Measurements from ENCODE around the gene UQCRH.

UQCRH gene

DNA sequence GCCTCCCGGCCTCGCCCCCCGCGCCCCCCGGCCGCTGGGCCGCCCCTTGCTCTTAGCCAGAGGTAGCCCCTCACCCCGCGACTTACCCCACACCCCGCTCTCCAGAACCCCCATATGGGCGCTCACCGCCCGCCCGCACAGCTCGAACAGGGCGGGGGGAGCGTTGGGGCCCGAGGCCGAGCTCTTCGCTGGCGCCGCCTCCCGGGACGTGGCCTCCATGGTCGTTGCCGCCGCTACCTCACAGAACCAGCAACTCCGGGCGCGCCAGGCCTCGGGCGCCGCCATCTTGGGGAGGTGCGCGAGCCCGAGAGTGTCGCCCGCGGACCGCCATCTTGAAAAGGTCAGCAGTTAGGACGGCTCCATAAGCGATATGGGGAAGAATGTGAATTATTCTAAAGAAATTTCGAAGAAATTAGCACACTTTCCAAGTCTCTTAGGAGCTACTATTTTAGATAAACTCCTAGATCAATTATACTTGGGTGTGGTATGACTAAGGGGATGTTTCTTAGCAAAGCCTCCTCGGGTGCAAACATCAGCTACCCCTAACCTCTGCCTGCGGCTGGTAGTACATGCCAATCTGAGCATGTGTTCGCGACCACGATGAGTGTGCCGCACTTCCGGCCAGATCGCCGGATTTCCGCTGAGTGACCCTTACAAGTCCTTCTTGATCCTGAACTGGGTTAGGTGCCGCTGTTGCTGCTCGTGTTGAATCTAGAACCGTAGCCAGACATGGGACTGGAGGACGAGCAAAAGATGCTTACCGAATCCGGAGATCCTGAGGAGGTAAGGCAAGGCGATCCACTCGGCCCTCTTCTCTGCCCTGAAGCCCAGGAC, at the start of gene UQCRH, which contains the start of gene LRRC41:
UQCRH (plus strand) TSS at position 661 of the 834 bp plus-strand sequence; CDS start at position 730, 69 bp downstream.
LRRC41 (minus strand) TSS at position 579 of the 834 bp plus-strand sequence; CDS start at position 285, 294 bp downstream.
- DNase-seq (ENCODE audit: low spot score) = peak; percentile 95

DNA sequence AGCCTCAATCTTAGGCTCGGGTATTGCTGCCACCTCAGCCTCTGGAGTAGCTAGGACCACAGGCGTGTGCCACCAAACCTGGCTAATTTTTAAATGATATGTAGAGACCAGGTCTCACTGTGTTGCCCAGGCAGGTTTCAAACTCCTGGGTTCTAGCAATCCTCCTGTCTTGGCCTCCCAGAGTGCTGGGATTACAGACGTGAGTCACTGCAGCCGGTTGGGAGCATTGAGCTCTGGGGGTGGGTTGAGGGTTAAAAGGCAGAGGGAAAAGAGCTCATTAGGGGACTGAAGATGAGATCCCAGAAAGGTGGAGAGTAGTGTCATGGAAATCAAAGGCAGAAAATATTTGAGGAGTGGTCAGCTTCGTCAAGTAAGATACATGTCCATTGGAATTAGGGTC, 48.8 kb upstream of the UQCRH start:
- no peak for DNase-seq (ENCODE audit: low spot score)

DNA sequence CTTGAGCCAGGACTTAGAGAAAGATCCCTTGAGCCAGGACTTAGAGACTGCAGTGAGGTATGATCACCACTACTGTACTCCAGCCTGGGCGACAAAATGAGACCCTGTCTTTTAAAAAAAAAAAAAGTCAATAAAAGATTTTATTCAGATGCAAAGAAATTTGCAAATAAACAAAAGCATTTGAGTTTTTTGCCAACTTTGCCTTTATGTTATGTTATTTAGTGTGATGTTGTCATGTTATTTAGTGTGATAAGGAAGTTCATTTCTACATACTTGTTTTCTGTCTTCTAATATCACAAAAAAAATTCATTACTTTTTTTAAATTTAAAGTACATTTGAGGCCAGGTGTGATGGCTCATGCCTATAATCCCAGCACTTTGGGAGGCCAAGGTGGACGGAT, 47.0 kb upstream of the UQCRH start:
- no peak for DNase-seq (ENCODE audit: low spot score)

DNA sequence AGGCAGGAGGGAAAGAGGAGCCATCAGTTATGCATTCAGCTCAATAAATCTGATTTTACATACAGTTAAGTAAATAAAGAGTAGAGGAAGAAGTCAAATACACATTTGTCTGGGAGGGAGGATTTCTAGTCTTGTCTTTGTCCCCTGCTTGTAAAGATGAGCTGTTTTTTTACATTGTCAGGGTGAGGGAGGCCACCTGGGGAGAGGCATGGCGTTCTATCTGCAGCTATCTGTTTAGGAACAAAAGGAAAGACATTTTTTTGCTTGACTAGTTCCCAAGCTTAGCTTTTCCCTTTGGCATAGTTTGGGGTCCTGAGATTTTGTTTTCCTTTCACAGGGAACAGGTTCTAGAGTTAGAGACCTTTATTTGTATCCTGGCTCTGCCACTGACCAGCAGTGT, 41.0 kb upstream of the UQCRH start:
- DNase-seq (ENCODE audit: low spot score) = no peak

DNA sequence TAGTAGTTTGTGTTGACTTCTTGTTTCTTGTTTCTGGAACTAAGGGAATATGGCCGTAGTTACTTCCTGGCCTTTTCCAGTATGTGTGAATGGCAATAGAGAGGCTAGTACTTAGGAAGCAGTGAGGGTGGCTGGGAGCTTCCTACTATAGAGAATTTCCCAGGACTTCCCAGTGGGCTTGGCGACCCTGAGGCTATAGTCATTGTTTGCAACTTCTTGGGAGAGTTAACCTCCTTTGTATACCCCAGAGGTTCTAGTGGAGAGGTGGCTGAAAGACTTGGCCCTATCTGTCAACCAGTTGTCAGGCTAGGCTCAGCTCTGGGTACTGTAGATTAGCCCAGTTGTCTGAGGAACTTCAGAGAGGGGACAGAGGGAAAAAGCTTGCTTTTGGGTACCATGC, 40.4 kb upstream of the UQCRH start:
- DNase-seq (ENCODE audit: low spot score) = no peak

DNA sequence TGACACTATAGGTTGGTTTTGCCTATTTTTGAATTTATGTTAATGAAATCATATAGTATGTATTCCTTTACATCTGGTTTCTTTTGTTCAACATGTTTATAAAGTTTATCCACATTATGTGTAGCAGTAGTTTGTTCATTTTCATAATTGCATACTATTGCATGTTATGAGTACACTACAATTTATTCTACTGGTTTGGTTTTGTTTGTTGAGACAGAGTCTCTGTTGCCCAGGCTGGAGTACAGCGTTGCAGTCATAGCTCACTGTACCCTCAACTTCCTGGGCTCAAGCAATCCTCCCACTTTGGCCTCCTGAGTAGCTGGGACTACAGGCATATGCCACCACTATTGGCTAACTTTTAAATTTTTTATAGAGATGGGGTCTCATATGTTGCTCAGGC, 34.9 kb upstream of the UQCRH start:
- DNase-seq (ENCODE audit: low spot score) = no peak

DNA sequence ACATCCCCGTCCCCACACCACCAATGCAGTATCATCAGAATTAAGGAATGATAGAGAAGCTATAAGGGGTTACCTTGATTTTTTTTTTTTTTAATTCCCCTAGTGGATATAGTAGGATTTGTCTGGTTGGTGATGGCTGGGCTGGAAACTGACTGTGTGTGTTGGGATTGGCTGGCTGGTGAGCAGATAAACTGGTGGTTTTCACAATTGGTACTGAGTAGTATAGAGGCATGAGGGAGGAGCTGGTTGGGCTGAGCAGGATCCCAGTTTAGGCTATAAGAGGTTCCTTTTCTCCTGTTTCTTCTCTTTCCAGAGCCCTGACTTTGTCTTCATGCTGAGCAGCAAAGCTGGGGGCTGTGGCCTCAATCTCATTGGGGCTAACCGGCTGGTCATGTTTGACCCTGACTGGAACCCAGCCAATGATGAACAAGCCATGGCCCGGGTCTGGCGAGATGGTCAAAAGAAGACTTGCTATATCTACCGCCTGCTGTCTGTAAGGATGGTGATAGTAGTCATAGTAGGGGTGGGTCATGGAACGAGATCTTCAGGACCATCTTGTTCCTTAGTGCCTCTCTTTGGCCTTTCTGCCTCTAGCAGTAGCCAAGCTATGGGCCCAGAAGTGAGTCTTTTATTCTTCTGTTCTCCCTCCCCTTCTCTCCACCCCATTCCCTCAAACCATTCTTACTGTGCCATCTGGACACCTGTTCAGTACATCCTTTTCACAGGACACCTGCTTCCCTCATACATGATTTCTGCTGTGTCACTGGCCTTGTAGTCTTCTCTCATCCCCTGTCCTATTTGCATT, 29.1 kb upstream of the UQCRH start:
- no peak for DNase-seq (ENCODE audit: low spot score)

DNA sequence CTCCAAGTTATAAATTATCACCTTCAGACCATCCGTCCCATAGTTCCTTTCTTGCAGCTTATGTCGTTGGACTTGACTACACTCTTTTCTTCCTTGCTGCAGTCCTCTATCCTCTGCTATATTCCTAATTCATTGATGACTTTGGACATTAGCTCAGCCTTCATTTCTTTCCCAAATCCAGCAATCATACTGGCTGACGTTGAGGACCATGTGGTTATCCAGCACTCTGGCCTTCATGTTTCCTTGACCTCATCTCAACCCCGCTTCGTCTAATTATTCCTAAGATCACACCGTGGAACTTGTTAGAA, 28.5 kb upstream of the UQCRH start:
- no peak for DNase-seq (ENCODE audit: low spot score)

DNA sequence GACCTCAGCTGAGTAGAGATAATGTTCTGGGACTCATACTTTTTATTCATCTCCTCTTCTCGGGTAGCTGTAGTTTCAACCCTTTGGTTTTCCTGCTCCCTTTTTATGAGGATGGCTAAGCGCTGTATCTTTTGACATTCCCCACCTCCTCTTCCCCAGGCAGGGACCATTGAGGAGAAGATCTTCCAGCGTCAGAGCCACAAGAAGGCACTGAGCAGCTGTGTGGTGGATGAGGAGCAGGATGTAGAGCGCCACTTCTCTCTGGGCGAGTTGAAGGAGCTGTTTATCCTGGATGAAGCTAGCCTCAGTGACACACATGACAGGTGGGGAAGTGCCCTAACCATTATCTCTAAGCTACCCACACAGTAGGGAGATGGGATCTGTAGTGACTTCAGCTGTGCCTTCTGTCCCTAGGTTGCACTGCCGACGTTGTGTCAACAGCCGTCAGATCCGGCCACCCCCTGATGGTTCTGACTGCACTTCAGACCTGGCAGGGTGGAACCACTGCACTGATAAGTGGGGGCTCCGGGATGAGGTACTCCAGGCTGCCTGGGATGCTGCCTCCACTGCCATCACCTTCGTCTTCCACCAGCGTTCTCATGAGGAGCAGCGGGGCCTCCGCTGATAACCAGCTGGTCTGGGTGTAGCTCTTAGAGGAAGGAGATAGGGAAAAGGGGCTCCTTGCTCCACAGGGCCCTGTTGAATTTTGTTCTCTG, 25.7 kb upstream of the UQCRH start:
- DNase-seq (ENCODE audit: low spot score) = no peak

DNA sequence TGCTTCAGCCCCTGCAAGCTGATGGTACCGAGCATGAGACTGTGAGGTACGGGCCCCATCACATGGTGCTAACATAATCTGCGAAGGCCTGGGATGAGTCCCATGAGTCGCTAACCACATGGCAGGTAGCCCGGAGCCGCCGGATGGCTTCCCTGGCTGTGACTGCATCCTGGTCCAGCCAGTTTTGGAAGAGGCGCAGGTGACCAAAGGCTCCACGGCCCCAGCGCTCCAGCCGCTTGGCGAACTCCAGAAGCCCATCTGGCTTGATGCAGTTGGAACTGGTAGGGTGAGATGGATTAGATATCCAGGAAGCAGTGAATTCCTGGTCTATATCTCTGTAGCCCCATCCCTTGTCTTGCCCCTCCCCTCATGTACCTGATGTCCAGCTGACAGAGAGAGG, 24.7 kb upstream of the UQCRH start:
- no peak for DNase-seq (ENCODE audit: low spot score)

DNA sequence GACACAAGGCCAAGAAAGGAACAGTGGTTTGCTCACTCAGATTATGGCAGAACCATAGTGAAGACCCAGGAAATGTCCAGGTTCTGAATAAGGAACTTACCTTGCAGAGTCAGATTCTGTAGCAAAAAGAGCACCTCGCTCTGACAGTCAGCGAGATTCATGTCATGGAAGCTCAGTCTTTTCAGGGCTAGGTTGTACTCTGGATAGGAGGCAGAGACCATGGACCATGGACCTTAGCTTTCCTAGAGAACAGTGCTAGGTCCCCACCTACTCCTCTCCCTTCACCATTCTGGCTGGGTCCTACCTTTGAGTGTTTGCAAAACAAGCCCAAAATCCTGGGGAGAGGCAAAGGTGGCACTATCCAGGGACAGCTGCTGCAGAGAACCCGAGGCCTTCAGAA, 23.4 kb upstream of the UQCRH start:
- no peak for DNase-seq (ENCODE audit: low spot score)

DNA sequence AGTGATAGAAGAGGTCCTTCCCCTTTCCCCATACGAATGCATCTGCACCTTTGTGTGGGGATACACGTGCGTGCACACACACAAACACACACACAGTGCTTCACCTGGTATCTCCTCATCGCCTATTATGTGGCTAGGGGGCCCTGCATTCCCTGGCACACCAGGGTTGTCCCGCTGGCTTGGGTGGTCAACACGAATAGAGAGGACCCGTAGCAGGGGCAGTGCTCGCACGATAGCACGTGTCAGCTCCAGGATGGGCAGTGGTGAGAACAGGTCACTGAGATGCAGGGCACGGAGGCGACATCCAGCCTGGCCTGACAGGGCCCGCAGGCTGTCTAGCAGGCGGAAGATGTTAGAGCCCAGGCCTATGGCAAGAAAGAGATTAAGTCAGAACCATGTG, 22.5 kb upstream of the UQCRH start:
- DNase-seq (ENCODE audit: low spot score) = no peak

DNA sequence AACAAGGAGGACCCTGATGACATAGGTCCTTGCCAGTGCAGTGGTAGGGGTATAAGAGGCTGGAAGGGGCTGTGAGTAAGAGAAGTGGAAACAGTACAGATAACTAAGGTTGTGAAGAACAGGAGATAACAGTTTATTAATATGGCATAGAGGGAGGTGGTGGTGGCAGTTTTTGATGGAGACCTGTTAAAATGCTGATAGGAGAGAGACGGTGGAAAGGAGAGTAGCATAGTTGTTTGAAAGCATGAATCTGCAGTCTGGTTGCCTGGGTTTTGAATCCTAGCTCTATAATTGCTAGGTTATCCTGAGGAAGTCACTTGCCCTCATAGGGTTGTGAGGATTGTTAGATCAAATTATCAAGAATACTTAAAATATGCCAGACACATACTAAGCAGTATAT, 19.4 kb upstream of the UQCRH start:
- no peak for DNase-seq (ENCODE audit: low spot score)

DNA sequence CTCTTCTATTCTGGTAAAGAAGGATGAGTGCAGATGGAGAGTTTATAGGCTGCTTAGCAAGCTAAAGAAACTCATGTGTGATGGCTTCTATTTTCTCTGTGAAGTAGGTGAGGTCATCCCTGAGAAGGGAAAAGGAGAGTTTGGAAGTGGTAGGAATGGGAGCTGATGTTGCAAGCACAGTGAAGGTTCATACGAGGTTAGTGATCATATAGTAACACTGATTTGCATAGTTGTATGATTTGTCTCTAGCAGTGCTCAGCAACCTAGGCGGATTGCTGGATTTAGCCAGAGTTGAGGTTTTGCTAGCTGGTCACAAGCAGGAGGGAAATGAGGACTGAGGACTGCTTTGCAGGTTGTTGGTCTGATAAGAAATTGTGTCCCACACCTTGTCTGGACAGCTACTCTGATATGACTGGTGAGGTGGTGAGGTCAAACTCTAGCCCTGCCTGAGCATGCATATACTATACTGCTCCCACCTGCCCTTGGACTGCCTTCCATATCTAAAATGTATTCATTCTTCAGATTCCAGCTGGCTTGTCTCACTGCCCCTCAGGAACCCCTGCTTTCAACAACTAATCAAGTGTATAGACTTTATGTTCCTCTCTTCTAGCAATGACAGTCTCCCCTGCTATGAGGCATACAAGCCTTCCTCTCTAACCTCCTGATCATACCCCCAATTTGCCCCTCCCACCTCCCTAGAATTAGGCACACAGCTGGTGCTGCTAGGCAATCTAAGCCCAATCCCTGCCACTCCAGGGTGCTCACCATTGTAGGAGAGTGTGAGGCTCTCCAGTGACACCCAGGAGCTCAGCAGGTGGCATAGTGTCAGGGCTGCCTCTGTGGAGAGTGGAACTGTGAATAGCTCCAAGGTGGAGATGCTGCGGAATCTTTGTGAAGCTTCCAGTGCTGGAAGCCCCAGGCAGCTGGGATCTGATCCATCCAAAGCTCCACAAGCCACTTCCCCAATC, 18.6 kb upstream of the UQCRH start:
- DNase-seq (ENCODE audit: low spot score) = no peak

DNA sequence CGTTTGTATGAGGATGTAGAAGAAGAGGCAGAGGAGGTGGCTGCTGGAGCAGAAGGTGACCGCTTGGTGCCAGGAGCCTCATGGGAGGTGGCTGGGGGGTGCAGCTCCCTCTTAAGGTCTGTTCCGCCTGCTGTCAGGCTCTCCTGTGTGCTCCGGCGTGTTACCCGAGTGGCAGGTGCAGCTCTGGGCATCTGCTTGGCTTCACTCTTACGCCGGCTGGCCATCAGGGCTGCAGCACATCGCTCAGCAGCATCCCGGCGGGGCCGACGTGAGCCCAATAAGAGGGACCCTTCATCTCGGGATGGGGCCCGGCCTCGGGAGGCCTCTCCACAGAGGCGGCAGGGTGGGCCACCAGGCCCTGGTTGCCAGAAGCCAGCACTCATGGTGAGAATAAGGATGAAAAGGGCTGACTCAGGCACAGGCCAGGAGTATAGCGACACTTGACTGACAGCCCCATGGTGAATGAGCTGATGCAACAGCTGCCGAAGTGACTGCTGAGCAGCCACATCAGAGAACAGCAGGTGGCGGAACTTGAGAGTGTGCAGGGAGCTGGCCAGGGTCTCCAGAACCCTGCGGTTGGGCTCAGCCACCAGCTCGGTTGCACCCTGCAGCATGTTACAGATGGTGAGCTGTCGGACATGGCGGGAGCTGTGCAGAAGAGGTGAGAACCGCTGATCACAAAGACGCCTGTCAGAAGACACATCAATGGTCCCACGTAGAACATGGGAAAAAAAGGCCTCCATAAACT, 17.6 kb upstream of the UQCRH start:
- peak; percentile 70 for DNase-seq (ENCODE audit: low spot score)

DNA sequence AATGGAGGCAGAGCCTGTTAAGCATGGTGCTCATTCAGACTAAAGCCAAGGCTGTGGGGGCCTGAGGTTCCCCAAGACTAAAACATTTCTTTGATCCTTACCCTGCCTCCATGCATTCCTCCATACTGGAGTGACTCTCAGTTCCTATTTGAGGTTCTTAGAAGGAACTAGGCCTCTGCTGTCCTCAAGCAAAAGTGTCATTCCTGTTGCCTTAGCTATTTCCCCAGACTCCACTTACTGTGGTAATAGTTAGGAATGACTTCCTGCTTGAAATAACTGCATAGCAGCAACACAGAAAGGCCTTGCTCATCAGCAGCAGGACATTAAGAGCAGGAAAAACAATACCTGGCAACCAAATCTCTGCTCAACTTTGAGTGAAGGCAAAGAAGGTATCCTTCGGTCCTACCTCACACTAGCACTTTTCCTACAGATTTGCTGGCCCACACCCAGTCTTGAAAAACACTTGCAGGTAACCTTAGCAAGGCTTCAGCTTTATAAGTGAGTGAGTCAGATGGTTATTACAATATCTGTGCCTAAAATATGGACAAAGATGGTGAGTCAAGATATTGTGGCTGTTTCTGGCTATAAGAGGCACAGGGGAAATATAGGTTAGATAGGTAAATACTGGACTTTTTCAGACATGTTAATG, 14.9 kb upstream of the UQCRH start:
- DNase-seq (ENCODE audit: low spot score) = no peak

DNA sequence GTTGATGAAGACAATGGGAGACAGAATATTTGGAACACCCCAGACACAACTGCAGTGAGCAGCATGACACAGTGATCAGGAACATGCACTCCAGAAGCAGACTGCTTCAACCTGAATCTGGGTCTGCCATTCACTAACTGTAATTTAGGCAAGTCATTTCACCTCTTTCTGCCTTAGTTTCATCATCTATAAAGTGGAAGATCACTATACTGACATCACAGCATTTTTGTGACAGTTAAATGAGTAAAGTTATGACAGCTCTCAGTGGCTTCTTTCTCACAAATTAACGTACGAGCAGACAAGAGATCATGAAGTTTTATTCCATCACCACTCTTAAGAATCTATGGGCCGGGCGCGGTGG, 14.4 kb upstream of the UQCRH start:
- DNase-seq (ENCODE audit: low spot score) = no peak

DNA sequence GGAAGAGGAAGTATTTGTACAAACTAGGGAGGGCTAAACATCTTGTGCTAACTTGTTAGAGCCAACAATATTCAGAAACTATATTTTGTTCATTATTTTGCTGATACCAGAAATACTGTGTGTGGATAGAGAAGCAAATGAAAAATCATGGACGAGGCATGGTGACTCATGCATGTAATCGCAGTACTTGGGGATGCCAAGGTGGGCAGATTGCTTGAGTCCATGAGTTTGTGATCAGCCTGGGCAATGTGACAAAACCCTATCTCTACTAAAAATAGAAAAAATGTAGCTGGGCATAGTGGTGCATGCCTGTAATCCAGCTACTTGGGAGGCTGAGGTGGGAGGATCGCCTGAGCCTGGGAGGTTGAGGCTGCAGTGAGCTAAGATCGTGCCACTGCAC, 13.5 kb upstream of the UQCRH start:
- no peak for DNase-seq (ENCODE audit: low spot score)

DNA sequence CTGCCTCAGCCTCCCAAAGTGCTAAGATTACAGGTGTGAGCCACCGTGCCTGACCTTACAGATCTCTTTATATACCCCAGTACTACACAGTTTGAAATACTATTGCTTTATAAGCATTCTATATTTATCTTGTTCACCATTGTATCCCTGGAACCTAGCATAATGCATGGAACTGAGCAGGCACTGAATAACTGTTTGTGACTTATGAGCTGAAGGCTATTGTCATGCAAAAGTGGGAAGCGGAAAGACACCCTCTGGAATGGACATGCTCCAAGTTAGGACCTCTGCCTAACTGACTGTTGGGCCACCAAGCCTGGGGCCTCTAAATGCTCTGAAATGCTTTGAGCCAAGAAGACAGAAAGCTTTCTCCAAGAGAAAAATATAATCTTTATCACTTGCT, 8.2 kb upstream of the UQCRH start:
- DNase-seq (ENCODE audit: low spot score) = no peak

DNA sequence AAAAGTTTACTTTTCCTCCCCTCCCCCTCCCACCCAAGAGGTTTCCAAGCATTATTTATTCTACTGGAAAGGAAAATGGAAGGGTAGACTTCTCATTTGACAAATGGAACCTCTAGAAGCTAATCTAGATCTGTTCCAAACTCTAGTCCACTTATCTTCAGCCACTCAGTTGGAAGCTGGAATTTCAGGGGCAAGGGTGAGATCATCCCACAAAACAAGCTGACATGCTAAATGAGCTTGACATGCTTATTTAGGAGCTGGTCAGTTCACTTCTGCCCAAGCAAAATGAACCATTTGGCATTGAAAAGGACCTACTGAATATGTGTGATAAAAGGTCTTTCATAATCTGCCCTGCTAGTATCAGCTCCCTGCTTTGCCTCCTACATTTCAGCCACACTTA, 5.1 kb upstream of the UQCRH start:
- DNase-seq (ENCODE audit: low spot score) = no peak

All from NAMALWA (cell line).